H9 (cell line): ENCODE measurements around the gene CDK9. TPM values are rescaled to one million over a fixed set of nuclear protein-coding genes. Genes with fewer than 3 reads are reported as not detected.
A peak's percentile ranks its signal among the peaks of the same experiment; 100 is the strongest.

Experiments
- DNase-seq: peaks from one replicate; pipeline ENCODE4 v3.0.0-alpha.2; 2017
- H2AFZ ChIP-seq: one replicate; pipeline ENCODE4 v1.6.1; 2013; ENCODE audit warnings: mild to moderate bottlenecking, low read length, control low read depth, moderate library complexity
- H2AK5ac ChIP-seq: 2 replicates; pipeline ENCODE4 v1.6.1; 2013; ENCODE audit warnings: low read length, control low read depth, mixed read lengths; ENCODE audit not compliant: insufficient read length
- H2BK120ac ChIP-seq: one replicate; pipeline ENCODE4 v1.6.1; 2013; ENCODE audit warnings: low read depth, mild to moderate bottlenecking, low read length, control low read depth, inconsistent platforms; ENCODE audit not compliant: poor library complexity, severe bottlenecking
- H2BK12ac ChIP-seq: 2 replicates; pipeline ENCODE4 v1.6.1; 2013; ENCODE audit warnings: low read length, control low read depth, mixed read lengths, low read depth; ENCODE audit not compliant: insufficient read length
- H2BK15ac ChIP-seq: 2 replicates; pipeline ENCODE4 v1.6.1; 2013; ENCODE audit warnings: low read depth, low read length, control low read depth
- H2BK20ac ChIP-seq: one replicate; pipeline ENCODE4 v1.6.1; 2013; ENCODE audit warnings: low read depth, mild to moderate bottlenecking, low read length, control low read depth, inconsistent platforms; ENCODE audit not compliant: poor library complexity, severe bottlenecking
- H2BK5ac ChIP-seq: 2 replicates; pipeline ENCODE4 v1.6.1; 2013; ENCODE audit warnings: low read length, control low read depth, mixed read lengths; ENCODE audit not compliant: insufficient read length
- H3K14ac ChIP-seq: 2 replicates; pipeline ENCODE4 v1.6.1; 2013; ENCODE audit warnings: low read length, control low read depth; ENCODE audit not compliant: insufficient read depth
- H3K18ac ChIP-seq: 2 replicates; pipeline ENCODE4 v1.6.1; 2013; ENCODE audit warnings: low read depth, mild to moderate bottlenecking, mixed read lengths, low read length, control low read depth; ENCODE audit not compliant: insufficient read length
- H3K23ac ChIP-seq: 2 replicates; pipeline ENCODE4 v1.6.1; 2013; ENCODE audit warnings: low read length, control low read depth, mixed read lengths, low read depth; ENCODE audit not compliant: insufficient read length
- H3K23me2 ChIP-seq: 2 replicates; pipeline ENCODE4 v1.6.1; 2013; ENCODE audit warnings: low read depth, mild to moderate bottlenecking, mixed read lengths, low read length, control low read depth; ENCODE audit not compliant: insufficient read length, poor library complexity, severe bottlenecking
- H3K27ac ChIP-seq: 2 replicates; pipeline ENCODE4 v1.5.1; 2013; ENCODE audit warnings: low read length, control low read depth, mixed read lengths, low read depth; ENCODE audit not compliant: insufficient read length
- H3K27me3 ChIP-seq: 2 replicates; pipeline ENCODE4 v1.6.1; 2013; ENCODE audit warnings: low read length, control low read depth, inconsistent platforms; ENCODE audit not compliant: insufficient read depth
- H3K4ac ChIP-seq: 2 replicates; pipeline ENCODE4 v1.6.1; 2013; ENCODE audit warnings: low read depth, mild to moderate bottlenecking, control low read depth, inconsistent platforms, low read length, moderate library complexity
- H3K4me1 ChIP-seq: 2 replicates; pipeline ENCODE4 v1.6.1; 2013; ENCODE audit warnings: low read length, control low read depth, inconsistent platforms; ENCODE audit not compliant: insufficient read depth
- H3K4me2 ChIP-seq: 2 replicates; pipeline ENCODE4 v1.6.1; 2013; ENCODE audit warnings: low read length, control low read depth, mixed read lengths; ENCODE audit not compliant: insufficient read length, insufficient read depth
- H3K56ac ChIP-seq: 2 replicates; pipeline ENCODE4 v1.6.1; 2013; ENCODE audit warnings: low read depth, mild to moderate bottlenecking, mixed read lengths, low read length, control low read depth; ENCODE audit not compliant: insufficient read length
- H3K79me1 ChIP-seq: 2 replicates; pipeline ENCODE4 v1.6.1; 2013; ENCODE audit warnings: low read depth, mild to moderate bottlenecking, moderate library complexity, low read length, control low read depth, inconsistent platforms; ENCODE audit not compliant: insufficient read depth, poor library complexity, severe bottlenecking
- H3K79me2 ChIP-seq: 2 replicates; pipeline ENCODE4 v1.6.1; 2013; ENCODE audit warnings: low read length, control low read depth, inconsistent platforms; ENCODE audit not compliant: insufficient read depth
- H3K9ac ChIP-seq: 2 replicates; pipeline ENCODE4 v1.6.1; 2013; ENCODE audit warnings: low read length, control low read depth, mixed read lengths; ENCODE audit not compliant: insufficient read length; ENCODE audit errors: extremely low read depth
- H3K9me3 ChIP-seq: one replicate; pipeline ENCODE4 v1.6.1; 2013; ENCODE audit warnings: low read depth, low read length, inconsistent platforms; ENCODE audit not compliant: control insufficient read depth
- H3T11ph ChIP-seq: one replicate; pipeline ENCODE4 v1.6.1; 2013; ENCODE audit warnings: mild to moderate bottlenecking, low read length, control low read depth, inconsistent platforms
- H4K20me1 ChIP-seq: one replicate; pipeline ENCODE4 v1.6.1; 2013; ENCODE audit not compliant: control insufficient read depth, insufficient read length, insufficient read depth
- H4K5ac ChIP-seq: 2 replicates; pipeline ENCODE4 v1.6.1; 2013; ENCODE audit warnings: low read depth, mild to moderate bottlenecking, mixed read lengths, low read length, control low read depth; ENCODE audit not compliant: insufficient read length
- H4K8ac ChIP-seq: replicated peaks from 2 replicates; pipeline ENCODE4 v1.6.1; 2013; ENCODE audit warnings: low read length, control low read depth, mixed read lengths, low read depth; ENCODE audit not compliant: insufficient read length
- H4K91ac ChIP-seq: 2 replicates; pipeline ENCODE4 v1.6.1; 2013; ENCODE audit warnings: low read depth, mild to moderate bottlenecking, moderate library complexity, mixed read lengths, low read length, control low read depth; ENCODE audit not compliant: insufficient read length
- H3K27ac Mint-ChIP-seq, 3 experiments: 2 replicates in 2 of 3; 3 replicates in 1 of 3; pipeline ENCODE4 v1.8.0; 2020 to 2021; ENCODE audit warnings: mixed read lengths in 3 of 3, mild to moderate bottlenecking in 1 of 3, moderate library complexity in 1 of 3
- H3K27me3 Mint-ChIP-seq: 2 replicates; pipeline ENCODE4 v1.8.0; 2021; ENCODE audit warnings: low read depth, mild to moderate bottlenecking, moderate library complexity, mixed read lengths
- H3K36me3 Mint-ChIP-seq, 3 experiments: 2 replicates in 2 of 3; 3 replicates in 1 of 3; pipeline ENCODE4 v1.8.0; 2020 to 2021; ENCODE audit warnings: low read depth in 3 of 3, mixed read lengths in 3 of 3; ENCODE audit not compliant: insufficient read depth in 1 of 3
- H3K4me1 Mint-ChIP-seq, 2 experiments: 2 replicates each; pipeline ENCODE4 v1.8.0; 2020; ENCODE audit warnings: mixed read lengths in 2 of 2
- H3K4me3 Mint-ChIP-seq, 2 experiments: 2 replicates in 1 of 2; 3 replicates in 1 of 2; pipeline ENCODE4 v1.8.0; 2020 to 2021; ENCODE audit warnings: mild to moderate bottlenecking in 2 of 2, mixed read lengths in 2 of 2, moderate library complexity in 1 of 2
- H3K9me3 Mint-ChIP-seq, 2 experiments: 2 replicates in 1 of 2; 3 replicates in 1 of 2; pipeline ENCODE4 v1.8.0; 2020; ENCODE audit warnings: mild to moderate bottlenecking in 2 of 2, mixed read lengths in 2 of 2, moderate library complexity in 1 of 2
- WGBS: extraction: QIAGEN DNeasy Blood & Tissue Kit; methylation state at CpG from one replicate; pipeline ENCODE4 v1.1.7; 2013; ENCODE audit warnings: missing lambda C conversion rate, low lambda C conversion rate, mixed read lengths; ENCODE audit not compliant: insufficient read length; ENCODE audit errors: extremely low coverage; 5-methylcytosine and 5-hydroxymethylcytosine counted together
- total RNA-seq: library from RNA; stranded (reverse); gene quantifications from 2 replicates; pipeline ENCODE4 v1.2.1, GENCODE V29; 2021
- TF ChIP-seq, protein P1 (sequence below): fragments of 200-600 bp; sonication (generic); conservative IDR thresholded peaks from 3 replicates; pipeline ENCODE4 v1.8.0; 2021; ENCODE audit warnings: antibody characterized with exemption, mild to moderate bottlenecking

The CDK9 gene
- total RNA-seq, 1 experiment from 2014 or later: 85.7 TPM

DNA sequence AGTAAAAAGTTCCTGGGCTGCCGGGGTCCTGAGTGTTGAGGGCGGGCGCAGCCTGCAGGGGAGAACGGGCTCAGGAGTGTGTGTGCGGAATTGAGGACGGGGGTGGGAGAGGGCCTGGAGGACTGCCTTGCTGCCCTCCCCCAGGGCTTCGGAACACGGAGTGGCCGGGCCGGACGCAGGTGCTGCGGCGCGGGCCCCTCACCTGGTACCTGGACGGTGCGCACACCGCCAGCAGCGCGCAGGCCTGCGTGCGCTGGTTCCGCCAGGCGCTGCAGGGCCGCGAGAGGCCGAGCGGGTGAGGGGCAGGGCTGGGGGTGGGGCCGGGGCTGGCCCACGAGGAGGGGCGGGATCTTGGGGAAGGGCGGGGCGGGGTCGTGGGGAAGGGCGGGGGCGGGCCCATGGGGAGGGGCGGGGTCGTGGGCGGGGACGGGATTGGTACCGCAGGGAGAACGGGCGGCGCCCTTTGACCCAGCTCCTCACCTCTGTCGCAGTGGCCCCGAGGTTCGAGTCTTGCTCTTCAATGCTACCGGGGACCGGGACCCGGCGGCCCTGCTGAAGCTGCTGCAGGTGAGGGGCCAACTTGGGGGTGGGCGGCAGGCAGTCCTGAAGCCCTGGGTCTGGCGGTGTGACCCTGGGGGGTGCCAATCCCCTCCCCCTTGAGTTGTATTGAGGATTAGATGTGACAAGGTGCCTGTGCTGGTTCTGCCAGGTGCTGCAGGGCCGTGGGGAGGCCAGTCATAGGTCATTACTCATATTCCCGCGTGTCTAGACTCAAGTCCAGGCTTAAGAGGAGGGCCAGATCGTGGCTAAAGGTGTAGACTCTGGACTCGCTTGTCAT lies 23.9 kb downstream of the CDK9 start:
- Histone ChIP-seq H3K14ac (no peak overlapping the region), H3K4me2 (peak overlapping the region; percentile 41), H3K4ac (no peak overlapping the region), H3K23ac (no peak overlapping the region), H3K27ac (no peak overlapping the region), H3K23me2 (no peaks in the 10 kb centered on the region), H2AK5ac (no peak overlapping the region), H3K18ac (no peak overlapping the region), H3K4me1 (no peaks in the 10 kb centered on the region; the same call in 1 of the 2 replicates), H3K27me3 (no peaks in the 10 kb centered on the region), H2BK20ac (no peak overlapping the region), H2BK15ac (no peak overlapping the region), H4K8ac (no peak overlapping the region), H2AFZ (no peak overlapping the region), H3K9ac (no peak overlapping the region), H2BK12ac (no peak overlapping the region), H2BK120ac (no peak overlapping the region), H2BK5ac (no peak overlapping the region), H3K9me3 (no peaks in the 10 kb centered on the region), H3T11ph (no peak overlapping the region), H4K5ac (no peak overlapping the region), H3K79me2 (no peaks in the 10 kb centered on the region), H4K20me1 (no peaks in the 10 kb centered on the region), H3K56ac (no peak overlapping the region), H3K79me1 (no peaks in the 10 kb centered on the region), H4K91ac (no peak overlapping the region)
- no peak overlapping the region for H3K27ac Mint-ChIP-seq
- H3K4me3 Mint-ChIP-seq: peak overlapping the region; percentile 22 to 66; a peak in 3 of 5 replicates
- H3K9me3 Mint-ChIP-seq: no peaks in the 10 kb centered on the region
- WGBS: no CpG with 5 or more reads among the region's 57 CpGs
- no peaks in the 10 kb centered on the region for H3K27me3 Mint-ChIP-seq
- peaks cover 15 to 61% (median 59%) of the 10 kb centered on the region in 3 experiments for H3K36me3 Mint-ChIP-seq
- peak; percentile 82 for DNase-seq
- TF ChIP-seq, protein P1, sequence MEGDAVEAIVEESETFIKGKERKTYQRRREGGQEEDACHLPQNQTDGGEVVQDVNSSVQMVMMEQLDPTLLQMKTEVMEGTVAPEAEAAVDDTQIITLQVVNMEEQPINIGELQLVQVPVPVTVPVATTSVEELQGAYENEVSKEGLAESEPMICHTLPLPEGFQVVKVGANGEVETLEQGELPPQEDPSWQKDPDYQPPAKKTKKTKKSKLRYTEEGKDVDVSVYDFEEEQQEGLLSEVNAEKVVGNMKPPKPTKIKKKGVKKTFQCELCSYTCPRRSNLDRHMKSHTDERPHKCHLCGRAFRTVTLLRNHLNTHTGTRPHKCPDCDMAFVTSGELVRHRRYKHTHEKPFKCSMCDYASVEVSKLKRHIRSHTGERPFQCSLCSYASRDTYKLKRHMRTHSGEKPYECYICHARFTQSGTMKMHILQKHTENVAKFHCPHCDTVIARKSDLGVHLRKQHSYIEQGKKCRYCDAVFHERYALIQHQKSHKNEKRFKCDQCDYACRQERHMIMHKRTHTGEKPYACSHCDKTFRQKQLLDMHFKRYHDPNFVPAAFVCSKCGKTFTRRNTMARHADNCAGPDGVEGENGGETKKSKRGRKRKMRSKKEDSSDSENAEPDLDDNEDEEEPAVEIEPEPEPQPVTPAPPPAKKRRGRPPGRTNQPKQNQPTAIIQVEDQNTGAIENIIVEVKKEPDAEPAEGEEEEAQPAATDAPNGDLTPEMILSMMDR: no peak
- peaks cover 2 to 7% of the 10 kb centered on the region in 2 experiments; a peak in 3 of 4 replicates for H3K4me1 Mint-ChIP-seq
